Stimulated activated naive CD4-positive, alpha-beta T cell treated with Interleukin-2 at 50 U/mL for 16 hours (primary cell): ENCODE data around the gene TOX2.

Experiments used
- DNase-seq: peaks from one replicate; lab custom pipeline; 2025; lab: John Stamatoyannopoulos, UW

Gene TOX2

GRCh38 chr20:43940518-43941225 is 26.0 kb downstream of the TOX2 start:
- peak; percentile 15 for DNase-seq

- DNase-seq: no peak
Measured at GRCh38 chr20:43941476-43942200, 27.0 kb downstream of the TOX2 start.

- DNase-seq: no peak
Measured at GRCh38 chr20:43942201-43942590, 27.5 kb downstream of the TOX2 start.

GRCh38 chr20:43942667-43943285 is 28.1 kb downstream of the TOX2 start:
- no peak for DNase-seq

GRCh38 chr20:43943725-43944124 is 29.1 kb downstream of the TOX2 start:
- DNase-seq: no peak

GRCh38 chr20:43944653-43945235 is 30.1 kb downstream of the TOX2 start:
- no peak for DNase-seq

- DNase-seq: no peak
Measured at GRCh38 chr20:43945391-43946205, 30.9 kb downstream of the TOX2 start.

- no peak for DNase-seq
Measured at GRCh38 chr20:43946206-43946491, 31.5 kb downstream of the TOX2 start.

GRCh38 chr20:43946659-43947315 is 32.1 kb downstream of the TOX2 start:
- no peak for DNase-seq

GRCh38 chr20:43947316-43947710 is 32.7 kb downstream of the TOX2 start:
- DNase-seq: no peak

- no peak for DNase-seq
Measured at GRCh38 chr20:43948455-43948854, 33.8 kb downstream of the TOX2 start.

GRCh38 chr20:43949248-43949647 is 34.6 kb downstream of the TOX2 start:
- no peak for DNase-seq

GRCh38 chr20:43949741-43950618 is 35.3 kb downstream of the TOX2 start:
- peak; percentile 54 for DNase-seq

GRCh38 chr20:43953919-43954592 is 39.4 kb downstream of the TOX2 start:
- DNase-seq: no peak

- DNase-seq: no peak
Measured at GRCh38 chr20:43954704-43955061, 40.0 kb downstream of the TOX2 start.

- DNase-seq: peak; percentile 56
Measured at GRCh38 chr20:43955062-43955749, 40.6 kb downstream of the TOX2 start.

- DNase-seq: peak; percentile 23
Measured at GRCh38 chr20:43955750-43956191, 41.1 kb downstream of the TOX2 start.

GRCh38 chr20:43957392-43957791 is 42.7 kb downstream of the TOX2 start:
- no peak for DNase-seq

- DNase-seq: no peak
Measured at GRCh38 chr20:43958626-43959025, 44.0 kb downstream of the TOX2 start.
